Thyroid gland (tissue), 4 donors: ENCODE measurements around the gene DLG2.

Experiments
- POLR2A ChIP-seq, 2 donors: fragments of 450-650 bp; IDR thresholded peaks; one replicate each; pipeline ENCODE4 v1.6.1; 2017; ENCODE audit warnings: antibody characterized with exemption in 2 of 2, mild to moderate bottlenecking in 2 of 2, moderate library complexity in 1 of 2
- TF ChIP-seq, protein P1 (sequence below), 6 experiments: fragments of 200-600 bp in 3 of 6; fragments of 450-650 bp in 3 of 6; sonication (generic) in 3 of 6; IDR thresholded peaks; one replicate each; pipeline ENCODE4 v1.5.1; 2016 to 2019; ENCODE audit warnings: antibody characterized with exemption in 6 of 6, mild to moderate bottlenecking in 2 of 6, inconsistent platforms in 1 of 6, moderate library complexity in 1 of 6

DNA sequence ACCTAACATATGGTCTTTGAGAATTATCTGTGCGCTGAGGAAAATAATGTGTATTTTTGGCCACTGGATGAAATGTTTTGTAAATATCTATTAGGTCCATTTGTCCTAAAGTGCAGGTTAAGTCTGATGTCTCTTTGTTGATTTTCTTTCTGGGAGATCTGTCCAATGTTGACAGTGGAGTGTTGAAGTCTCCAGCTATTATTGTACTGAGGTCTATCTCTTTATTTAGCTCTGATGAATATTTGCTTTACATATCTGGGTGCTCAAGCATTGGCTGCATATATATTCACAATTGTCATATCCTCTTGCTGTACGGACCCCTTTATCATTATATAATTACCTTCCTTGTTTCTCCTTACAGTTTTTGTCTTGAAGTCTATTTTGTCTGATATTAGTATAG is 833.8 kb downstream of the DLG2 start:
- TF ChIP-seq, protein P1, sequence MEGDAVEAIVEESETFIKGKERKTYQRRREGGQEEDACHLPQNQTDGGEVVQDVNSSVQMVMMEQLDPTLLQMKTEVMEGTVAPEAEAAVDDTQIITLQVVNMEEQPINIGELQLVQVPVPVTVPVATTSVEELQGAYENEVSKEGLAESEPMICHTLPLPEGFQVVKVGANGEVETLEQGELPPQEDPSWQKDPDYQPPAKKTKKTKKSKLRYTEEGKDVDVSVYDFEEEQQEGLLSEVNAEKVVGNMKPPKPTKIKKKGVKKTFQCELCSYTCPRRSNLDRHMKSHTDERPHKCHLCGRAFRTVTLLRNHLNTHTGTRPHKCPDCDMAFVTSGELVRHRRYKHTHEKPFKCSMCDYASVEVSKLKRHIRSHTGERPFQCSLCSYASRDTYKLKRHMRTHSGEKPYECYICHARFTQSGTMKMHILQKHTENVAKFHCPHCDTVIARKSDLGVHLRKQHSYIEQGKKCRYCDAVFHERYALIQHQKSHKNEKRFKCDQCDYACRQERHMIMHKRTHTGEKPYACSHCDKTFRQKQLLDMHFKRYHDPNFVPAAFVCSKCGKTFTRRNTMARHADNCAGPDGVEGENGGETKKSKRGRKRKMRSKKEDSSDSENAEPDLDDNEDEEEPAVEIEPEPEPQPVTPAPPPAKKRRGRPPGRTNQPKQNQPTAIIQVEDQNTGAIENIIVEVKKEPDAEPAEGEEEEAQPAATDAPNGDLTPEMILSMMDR (IDR thresholded peaks at IDR 0.05): no peak
- no peak for TF ChIP-seq POLR2A (IDR thresholded peaks at IDR 0.05)
